Transverse colon (tissue), 4 donors: ENCODE results near the gene SHB. TPM values are rescaled to one million over a fixed set of nuclear protein-coding genes. Genes with fewer than 3 reads are reported as not detected.
A peak's percentile ranks its signal among the peaks of the same experiment; 100 is the strongest.

ENCODE experiments used
- DNase-seq: peaks from one replicate; pipeline ENCODE4 v3.0.0-alpha.2; 2019
- H3K27ac ChIP-seq, 4 donors: fragments of 200-600 bp; sonication (generic); 2 replicates each; pipeline ENCODE4 v1.5.1; 2016 to 2018; ENCODE audit warnings: inconsistent platforms in 4 of 4
- H3K27me3 ChIP-seq: fragments of 200-600 bp; sonication (generic); 2 replicates; pipeline ENCODE4 v1.5.1; 2017; ENCODE audit warnings: inconsistent platforms
- H3K36me3 ChIP-seq, 4 donors: fragments of 200-600 bp; sonication (generic); 2 replicates each; pipeline ENCODE4 v1.5.1; 2017 to 2019; ENCODE audit warnings: inconsistent platforms in 4 of 4
- H3K4me1 ChIP-seq, 4 donors: fragments of 200-600 bp; sonication (generic); 2 replicates each; pipeline ENCODE4 v1.5.1; 2017 to 2020; ENCODE audit warnings: inconsistent platforms in 4 of 4
- H3K4me3 ChIP-seq, 4 donors: fragments of 200-600 bp; sonication (generic); 1 replicate in 1 of 4; 2 replicates in 3 of 4; pipeline versions ENCODE4 v1.5.1 to v1.6.1; 2017 to 2019; ENCODE audit warnings: inconsistent platforms in 4 of 4
- H3K9me3 ChIP-seq, 2 donors: fragments of 200-600 bp; sonication (generic); 2 replicates each; pipeline ENCODE4 v1.5.1; 2017 to 2019; ENCODE audit warnings: inconsistent platforms in 2 of 2
- EP300 ChIP-seq: sonication (generic); formaldehyde crosslinking; IDR thresholded peaks from one replicate; pipeline ENCODE4 v1.6.1; 2017; ENCODE audit warnings: antibody characterized with exemption, low read depth
- POLR2A ChIP-seq: fragments of 450-650 bp; IDR thresholded peaks from one replicate; pipeline ENCODE4 v1.6.1; 2016; ENCODE audit warnings: antibody characterized with exemption, mild to moderate bottlenecking, moderate library complexity
- POLR2AphosphoS5 ChIP-seq, 3 donors: sonication (generic); formaldehyde crosslinking; IDR thresholded peaks; one replicate each; pipeline ENCODE4 v1.6.1; 2016; ENCODE audit warnings: antibody characterized with exemption in 3 of 3
- WGBS, 2 donors: methylation state at CpG; one replicate each; pipeline ENCODE4 v1.1.5; 2018; ENCODE audit warnings: low coverage in 1 of 2; 5-methylcytosine and 5-hydroxymethylcytosine counted together
- in situ Hi-C, 4 donors: fragments of 200-750 bp; cut with MboI; loops; one replicate each; pipeline versions ENCODE4 v1.15.0 to v1.15.1; 2017; ENCODE audit warnings: low sequenced_read_pairs in 3 of 4, low pct_ligation_motif_present in 1 of 4, low pct_unique_long_range_greater_than_20kb in 1 of 4
- intact Hi-C: fragments of 100-400 bp; cut with DNase I; formaldehyde crosslinking; loops from one replicate; pipeline ENCODE4 v1.15.1; 2023; ENCODE audit warnings: low total_unique reads
- total RNA-seq, 4 donors: library from RNA; depleted of rRNA; stranded (reverse); fragments of >200 nt; gene quantifications; one replicate each; pipeline ENCODE4 v1.1.0, GENCODE V29; 2016
- TF ChIP-seq, protein P1 (sequence below), 5 experiments: fragments of 200-600 bp in 3 of 5; fragments of 450-650 bp in 2 of 5; sonication (generic) in 3 of 5; IDR thresholded peaks; 1 replicate in 2 of 5; 2 replicates in 3 of 5; pipeline ENCODE4 v1.5.1; 2016 to 2017; ENCODE audit warnings: antibody characterized with exemption in 5 of 5, inconsistent platforms in 3 of 5, mild to moderate bottlenecking in 2 of 5, moderate library complexity in 1 of 5

SHB gene
- total RNA-seq, 4 donors from 2014 or later, result 11.9 to 33.7 (median 22.2) TPM

DNA sequence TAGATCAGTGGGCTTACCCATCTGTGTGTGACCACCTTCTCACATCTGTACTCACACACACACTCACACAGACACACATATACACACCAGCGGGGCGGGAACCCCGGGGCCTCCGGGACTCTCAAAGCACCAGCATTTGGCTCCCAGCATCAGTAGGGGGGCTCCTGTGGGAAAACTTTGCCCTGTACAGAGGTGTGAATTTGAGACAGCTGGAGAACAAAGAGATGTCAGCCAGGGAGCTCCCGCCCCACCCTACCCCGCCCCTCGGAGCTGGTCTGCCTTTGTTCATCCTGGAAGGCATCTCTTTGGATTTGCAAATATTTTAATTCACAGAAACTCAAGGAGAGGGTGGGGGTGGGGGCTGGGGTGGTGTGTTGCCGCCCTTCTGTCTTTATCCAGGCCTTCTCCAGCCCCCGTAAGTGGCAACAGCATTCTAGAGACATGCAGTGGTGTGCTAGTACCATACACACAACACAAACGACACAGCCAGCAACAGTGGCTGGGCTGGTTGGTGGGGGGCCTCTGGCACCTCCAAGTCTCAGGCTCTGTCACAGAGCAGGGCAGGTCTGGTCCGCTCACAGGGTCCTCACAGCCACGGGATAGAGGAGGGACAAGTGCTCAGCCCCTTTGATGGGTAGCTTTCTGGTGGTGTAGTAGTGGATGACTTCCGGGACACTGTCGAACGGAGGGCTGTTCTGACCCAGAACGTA is 149.6 kb downstream of the SHB start:
- TF ChIP-seq, protein P1, sequence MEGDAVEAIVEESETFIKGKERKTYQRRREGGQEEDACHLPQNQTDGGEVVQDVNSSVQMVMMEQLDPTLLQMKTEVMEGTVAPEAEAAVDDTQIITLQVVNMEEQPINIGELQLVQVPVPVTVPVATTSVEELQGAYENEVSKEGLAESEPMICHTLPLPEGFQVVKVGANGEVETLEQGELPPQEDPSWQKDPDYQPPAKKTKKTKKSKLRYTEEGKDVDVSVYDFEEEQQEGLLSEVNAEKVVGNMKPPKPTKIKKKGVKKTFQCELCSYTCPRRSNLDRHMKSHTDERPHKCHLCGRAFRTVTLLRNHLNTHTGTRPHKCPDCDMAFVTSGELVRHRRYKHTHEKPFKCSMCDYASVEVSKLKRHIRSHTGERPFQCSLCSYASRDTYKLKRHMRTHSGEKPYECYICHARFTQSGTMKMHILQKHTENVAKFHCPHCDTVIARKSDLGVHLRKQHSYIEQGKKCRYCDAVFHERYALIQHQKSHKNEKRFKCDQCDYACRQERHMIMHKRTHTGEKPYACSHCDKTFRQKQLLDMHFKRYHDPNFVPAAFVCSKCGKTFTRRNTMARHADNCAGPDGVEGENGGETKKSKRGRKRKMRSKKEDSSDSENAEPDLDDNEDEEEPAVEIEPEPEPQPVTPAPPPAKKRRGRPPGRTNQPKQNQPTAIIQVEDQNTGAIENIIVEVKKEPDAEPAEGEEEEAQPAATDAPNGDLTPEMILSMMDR (IDR thresholded peaks at IDR 0.05), result no peak
- no peak for TF ChIP-seq POLR2A
- TF ChIP-seq EP300, result no peak
- no peak for TF ChIP-seq POLR2AphosphoS5 (IDR thresholded peaks at IDR 0.05)
- Histone ChIP-seq H3K9me3 (no peaks in the 10 kb centered on the region), H3K27me3 (no peaks in the 10 kb centered on the region), H3K36me3 (no peaks in the 10 kb centered on the region), H3K4me3 (no peak overlapping the region), H3K27ac (no peak overlapping the region), H3K4me1 (no peaks in the 10 kb centered on the region)
- in situ Hi-C loops (loop anchor here (10.0 to 25.0 kb wide), 7 partner anchors 143 to 493 kb away; partner anchors contain the start of genes FBXO10 (in 1 of the 4), IGFBPL1 (in 1 of the 4), POLR1E (in 1 of the 4) and SHB (in 1 of the 4)), intact Hi-C loops (loop anchor here (5.0 to 10.0 kb wide), 3 partner anchors 45 to 445 kb away; partner anchors contain the start of gene SHB)
- WGBS, 2 donors, result 89% methylated on average over 16 of the region's 16 CpGs; no CpG with 5 or more reads in 1 of the 2 donors
- DNase-seq, result no peak

GRCh38 chr9:37918665-37919170 is 150.3 kb downstream of the SHB start:
- DNase-seq, result no peak
- no peaks in the 10 kb centered on the region for H3K4me1 ChIP-seq

DNA sequence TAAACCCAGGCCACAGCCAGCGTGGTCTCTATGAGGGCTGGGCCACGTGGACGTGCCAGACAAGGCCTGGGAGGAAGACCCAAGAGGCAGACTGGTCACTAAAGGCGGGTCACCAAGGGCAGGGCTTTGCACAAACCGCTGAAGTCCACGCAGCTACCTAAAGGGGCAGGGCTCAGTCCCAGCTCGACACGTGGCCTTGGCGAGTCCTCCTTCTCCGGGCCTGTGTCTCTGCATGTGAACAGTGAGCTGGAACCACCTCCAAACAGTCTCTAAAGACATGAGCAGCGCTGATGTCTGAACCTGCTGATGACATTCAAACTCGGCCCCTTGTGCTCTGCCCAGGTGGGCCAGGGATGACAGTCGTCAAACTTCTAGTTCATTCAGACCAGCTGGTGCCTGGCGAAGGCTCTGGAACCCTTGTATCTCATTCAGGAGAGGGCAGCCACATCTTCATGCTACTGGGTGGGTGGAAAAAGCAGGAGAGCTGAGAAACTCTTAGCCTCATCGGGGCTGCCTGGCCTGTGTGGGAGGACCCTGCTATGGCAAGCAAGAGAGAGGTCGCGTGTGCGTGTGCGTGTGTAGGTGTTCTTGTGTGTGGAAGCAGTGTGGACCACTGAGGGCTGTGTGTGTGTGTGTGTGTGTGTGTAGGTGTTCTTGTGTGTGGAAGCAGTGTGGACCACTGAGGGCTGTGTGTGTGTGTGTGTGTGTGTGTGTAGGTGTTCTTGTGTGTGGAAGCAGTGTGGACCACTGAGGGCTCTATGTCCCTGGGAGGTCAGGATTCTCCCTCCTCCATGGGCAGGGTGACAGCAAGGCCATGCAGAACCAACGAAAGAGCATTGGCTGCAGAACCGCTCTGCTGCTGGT is 151.0 kb downstream of the SHB start:
- H3K4me1 ChIP-seq, result no peaks in the 10 kb centered on the region
- no peaks in the 10 kb centered on the region for H3K9me3 ChIP-seq
- H3K4me3 ChIP-seq, result no peak overlapping the region
- in situ Hi-C loops, result loop anchor here (10.0 to 25.0 kb wide), 7 partner anchors 144 to 494 kb away; partner anchors contain the start of genes FBXO10 (in 1 of the 4), IGFBPL1 (in 1 of the 4), POLR1E (in 1 of the 4) and SHB (in 1 of the 4)
- H3K27me3 ChIP-seq, result no peaks in the 10 kb centered on the region
- peak overlapping the region in 1 of 4 donors; percentile 25 for H3K27ac ChIP-seq
- H3K36me3 ChIP-seq, result no peaks in the 10 kb centered on the region
- 93% methylated on average over 21 of the region's 21 CpGs; no CpG with 5 or more reads in 1 of the 2 donors for WGBS, 2 donors
- intact Hi-C loops, result loop anchor here (5.0 to 10.0 kb wide), 3 partner anchors 47 to 447 kb away; partner anchors contain the start of gene SHB
- TF ChIP-seq EP300, result no peak
- no peak for DNase-seq

More at GRCh38 chr9:37918665-37919170, 150.3 kb downstream of the SHB start:
- Histone ChIP-seq H3K9me3 (no peaks in the 10 kb centered on the region), H3K36me3 (no peaks in the 10 kb centered on the region), H3K27ac (no peak overlapping the region), H3K4me3 (no peak overlapping the region), H3K27me3 (no peaks in the 10 kb centered on the region)
- WGBS, 2 donors, result 76% methylated on average over 6 of the region's 6 CpGs; no CpG with 5 or more reads in 1 of the 2 donors
- in situ Hi-C loops (loop anchor here (10.0 to 25.0 kb wide), 7 partner anchors 144 to 494 kb away; partner anchors contain the start of genes FBXO10 (in 1 of the 4), IGFBPL1 (in 1 of the 4), POLR1E (in 1 of the 4) and SHB (in 1 of the 4)), intact Hi-C loops (loop anchor here (5.0 to 10.0 kb wide), 3 partner anchors 46 to 446 kb away; partner anchors contain the start of gene SHB)
- TF ChIP-seq, protein P1 (IDR thresholded peaks at IDR 0.05), result no peak
- TF ChIP-seq EP300 (no peak), POLR2A (no peak), POLR2AphosphoS5 (IDR thresholded peaks at IDR 0.05) (no peak)

DNA sequence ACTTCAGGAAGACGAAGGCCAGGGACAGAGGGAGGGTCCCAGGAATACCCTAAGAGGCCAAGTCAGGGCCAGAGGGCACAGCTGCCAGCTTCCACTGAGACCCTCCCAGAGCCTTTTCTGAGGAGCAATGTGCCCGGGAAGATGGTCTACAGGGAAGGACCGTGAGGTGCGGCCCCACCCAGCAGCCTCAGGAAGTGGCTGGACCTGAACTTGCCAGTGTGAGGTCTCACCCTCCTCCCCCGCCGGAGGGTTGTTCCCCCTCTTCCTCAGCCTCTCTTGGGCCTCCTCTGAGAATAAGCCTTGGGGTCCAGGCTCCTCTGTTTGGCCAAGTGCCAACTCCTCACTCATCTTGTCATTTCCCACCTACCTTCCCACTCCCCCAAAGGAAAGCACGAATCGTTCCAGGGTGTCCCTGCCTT is 151.7 kb downstream of the SHB start:
- TF ChIP-seq POLR2A, result no peak
- TF ChIP-seq POLR2AphosphoS5 (IDR thresholded peaks at IDR 0.05), result no peak
- no peak for TF ChIP-seq EP300
- TF ChIP-seq, protein P1 (IDR thresholded peaks at IDR 0.05), result no peak
- Histone ChIP-seq H3K9me3 (no peaks in the 10 kb centered on the region), H3K36me3 (no peaks in the 10 kb centered on the region), H3K4me3 (no peak overlapping the region), H3K27ac (peak overlapping the region; percentile 12 to 25 (median 21)), H3K4me1 (no peaks in the 10 kb centered on the region), H3K27me3 (no peaks in the 10 kb centered on the region)
- intact Hi-C loops, result loop anchor here (5.0 to 10.0 kb wide), 3 partner anchors 47 to 447 kb away; partner anchors contain the start of gene SHB
- 64 to 69% methylated on average over 3 to 8 of the region's 8 CpGs for WGBS, 2 donors
- DNase-seq, result no peak
- in situ Hi-C loops, result loop anchor here (10.0 to 25.0 kb wide), 7 partner anchors 145 to 495 kb away; partner anchors contain the start of genes FBXO10 (in 1 of the 4), IGFBPL1 (in 1 of the 4), POLR1E (in 1 of the 4) and SHB (in 1 of the 4)
